ENCODE results near the gene SALL2. TPM values are rescaled to one million over a fixed set of nuclear protein-coding genes. Genes with fewer than 3 reads are reported as not detected.

The SALL2 gene
- total and polyA plus RNA-seq, 12 donors: 3.2 to 20.6 (median 6.9) TPM

DNA sequence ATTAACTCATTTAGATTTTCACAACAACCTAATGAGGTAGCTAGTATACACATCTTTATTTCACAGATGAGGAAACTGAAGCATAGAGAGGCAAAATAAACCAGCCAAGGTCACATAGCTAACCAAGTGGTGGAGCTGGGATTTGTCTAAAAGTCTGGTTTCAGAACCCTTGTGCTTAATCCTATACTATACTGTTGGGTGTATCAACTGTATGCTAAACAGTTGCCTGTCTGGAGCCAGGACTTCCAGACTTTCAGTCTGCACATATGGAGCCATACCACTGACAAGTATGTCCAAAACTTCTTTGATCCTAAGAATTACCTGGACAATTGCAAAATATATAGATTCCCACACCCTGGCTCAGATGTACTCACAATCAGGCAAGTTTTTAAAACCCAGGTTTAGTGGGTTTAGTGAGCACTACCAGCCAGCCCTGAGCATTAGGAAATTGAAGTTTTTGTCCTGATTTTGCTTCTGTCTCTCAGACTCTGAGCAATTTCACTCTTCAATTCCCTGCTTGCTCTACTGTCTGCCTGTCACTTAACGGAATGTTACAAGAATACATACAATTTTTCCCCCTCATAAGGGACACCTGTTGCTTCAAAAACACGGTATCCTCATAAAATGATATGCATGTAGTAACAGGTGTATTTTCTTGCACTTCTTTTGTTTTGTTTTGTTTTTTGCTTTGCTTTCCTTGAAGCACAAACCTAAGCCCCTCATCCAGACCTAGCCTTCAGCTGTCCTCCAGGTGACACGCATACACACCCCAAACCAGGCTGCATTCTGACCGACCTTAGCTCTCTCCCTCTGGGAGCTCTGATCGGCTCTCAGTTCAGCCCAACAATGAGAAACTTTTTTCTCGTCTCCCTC lies 9.6 kb upstream of the SALL2 start:
- H3K36me3 ChIP-seq (replicated peaks in 1 of 2): no peaks in the 10 kb centered on the region
- WGBS, 4 donors: 30 to 46% (median 34%) methylated on average over 6 of the region's 6 CpGs
- H3K27ac ChIP-seq: no peak overlapping the region
- no peaks in the 10 kb centered on the region for H3K9me3 ChIP-seq (replicated peaks in 1 of 3)
- H3K4me1 ChIP-seq (replicated peaks in 1 of 2): peaks cover 7 to 9% of the 10 kb centered on the region in 2 donors
- no peak for DNase-seq
- TF ChIP-seq POLR2A (IDR thresholded peaks at IDR 0.05): no peak
- TF ChIP-seq, protein P1, sequence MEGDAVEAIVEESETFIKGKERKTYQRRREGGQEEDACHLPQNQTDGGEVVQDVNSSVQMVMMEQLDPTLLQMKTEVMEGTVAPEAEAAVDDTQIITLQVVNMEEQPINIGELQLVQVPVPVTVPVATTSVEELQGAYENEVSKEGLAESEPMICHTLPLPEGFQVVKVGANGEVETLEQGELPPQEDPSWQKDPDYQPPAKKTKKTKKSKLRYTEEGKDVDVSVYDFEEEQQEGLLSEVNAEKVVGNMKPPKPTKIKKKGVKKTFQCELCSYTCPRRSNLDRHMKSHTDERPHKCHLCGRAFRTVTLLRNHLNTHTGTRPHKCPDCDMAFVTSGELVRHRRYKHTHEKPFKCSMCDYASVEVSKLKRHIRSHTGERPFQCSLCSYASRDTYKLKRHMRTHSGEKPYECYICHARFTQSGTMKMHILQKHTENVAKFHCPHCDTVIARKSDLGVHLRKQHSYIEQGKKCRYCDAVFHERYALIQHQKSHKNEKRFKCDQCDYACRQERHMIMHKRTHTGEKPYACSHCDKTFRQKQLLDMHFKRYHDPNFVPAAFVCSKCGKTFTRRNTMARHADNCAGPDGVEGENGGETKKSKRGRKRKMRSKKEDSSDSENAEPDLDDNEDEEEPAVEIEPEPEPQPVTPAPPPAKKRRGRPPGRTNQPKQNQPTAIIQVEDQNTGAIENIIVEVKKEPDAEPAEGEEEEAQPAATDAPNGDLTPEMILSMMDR (IDR thresholded peaks at IDR 0.05): no peak
- peak overlapping the region in 1 of 4 donors; percentile 44 for H3K4me3 ChIP-seq
- intact Hi-C loops (cut with DNase I): no loop called here
- H3K27me3 ChIP-seq: peaks cover 21% of the 10 kb centered on the region

DNA sequence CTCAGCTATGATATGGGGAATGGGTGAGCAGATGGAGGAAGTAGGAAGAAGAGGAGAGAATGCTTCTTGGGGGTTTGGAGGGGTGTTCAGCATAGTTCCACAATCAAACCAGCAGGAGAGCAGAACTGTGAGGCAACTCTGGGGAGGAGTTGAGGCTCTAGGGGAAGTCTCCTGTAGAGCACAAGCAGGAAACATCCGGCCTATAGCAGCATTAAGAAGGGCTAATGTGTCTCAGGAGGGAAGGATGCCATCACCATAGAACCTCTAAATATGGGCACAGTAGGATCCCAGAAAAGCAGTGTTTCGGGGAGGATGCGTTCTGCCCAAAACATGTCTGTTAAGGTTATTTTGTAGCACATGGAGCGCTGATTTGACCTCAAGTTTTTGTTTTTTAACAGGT lies 8.4 kb upstream of the SALL2 start:
- TF ChIP-seq, protein P1 (IDR thresholded peaks at IDR 0.05): no peak
- no peak for TF ChIP-seq POLR2A (IDR thresholded peaks at IDR 0.05)
- no peaks in the 10 kb centered on the region for H3K9me3 ChIP-seq (replicated peaks in 1 of 3)
- intact Hi-C loops (cut with DNase I): no loop called here
- peaks cover 21% of the 10 kb centered on the region for H3K27me3 ChIP-seq
- no peak overlapping the region for H3K27ac ChIP-seq
- 78 to 83% (median 80%) methylated on average over 4 of the region's 4 CpGs for WGBS, 4 donors
- H3K36me3 ChIP-seq (replicated peaks in 1 of 2): no peaks in the 10 kb centered on the region
- no peak for DNase-seq
- peaks cover 7 to 9% of the 10 kb centered on the region in 2 donors for H3K4me1 ChIP-seq (replicated peaks in 1 of 2)
- H3K4me3 ChIP-seq: no peak overlapping the region

DNA sequence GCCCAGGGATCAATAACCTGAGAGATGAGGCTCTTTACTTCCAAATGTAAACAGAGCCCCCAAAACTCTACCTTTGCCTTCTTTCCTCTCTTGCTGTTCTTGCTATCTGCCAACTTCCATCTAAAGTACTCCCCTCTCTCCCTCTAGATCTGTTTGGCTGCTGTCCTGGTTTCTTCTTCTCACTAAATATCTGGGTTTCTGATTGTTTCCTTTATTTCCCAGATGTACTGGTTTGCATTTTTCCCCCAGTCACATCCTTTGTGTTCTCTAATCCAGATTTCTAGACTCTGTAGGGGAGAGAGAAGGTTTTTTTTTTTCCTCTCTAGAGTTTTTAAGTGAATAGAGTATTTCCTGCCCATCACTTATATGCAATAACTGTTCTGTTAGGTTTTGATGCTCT lies 7.1 kb upstream of the SALL2 start:
- Histone ChIP-seq H3K9me3 (replicated peaks in 1 of 3) (no peaks in the 10 kb centered on the region), H3K4me3 (no peak overlapping the region), H3K27ac (no peak overlapping the region), H3K27me3 (peaks cover 21% of the 10 kb centered on the region), H3K4me1 (replicated peaks in 1 of 2) (peaks cover 7 to 9% of the 10 kb centered on the region in 2 donors), H3K36me3 (replicated peaks in 1 of 2) (no peaks in the 10 kb centered on the region)
- TF ChIP-seq, protein P1 (IDR thresholded peaks at IDR 0.05): no peak
- TF ChIP-seq POLR2A (IDR thresholded peaks at IDR 0.05): no peak
- intact Hi-C loops (cut with DNase I): no loop called here
- no peak for DNase-seq

DNA sequence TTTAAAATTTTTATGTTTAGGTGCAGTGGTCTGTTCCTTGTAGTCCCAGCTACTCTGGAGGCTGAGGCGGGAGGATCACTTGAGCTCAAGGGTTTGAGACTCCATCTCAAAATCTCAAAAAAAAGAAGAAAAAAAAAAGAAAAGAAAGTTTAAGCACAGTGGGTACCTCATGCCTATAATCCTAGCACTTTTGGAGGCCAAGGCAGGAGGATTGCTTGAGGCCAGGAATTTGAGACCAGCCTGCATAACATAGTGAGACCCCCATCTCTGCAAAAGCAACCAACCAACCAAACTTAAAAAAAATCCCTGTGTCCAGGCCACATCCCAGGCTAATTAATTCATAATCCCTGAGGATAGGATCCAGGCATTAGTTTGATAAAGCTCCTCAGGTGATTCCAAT lies 3.4 kb upstream of the SALL2 start:
- Histone ChIP-seq H3K27me3 (no peaks in the 10 kb centered on the region), H3K27ac (no peak overlapping the region), H3K4me3 (no peak overlapping the region), H3K36me3 (replicated peaks in 1 of 2) (no peaks in the 10 kb centered on the region), H3K9me3 (replicated peaks in 1 of 3) (no peaks in the 10 kb centered on the region), H3K4me1 (replicated peaks in 1 of 2) (peaks cover 0 to 8% of the 10 kb centered on the region in 2 donors)
- 83 to 100% (median 89%) methylated on average over 1 of the region's 1 CpG for WGBS, 4 donors
- DNase-seq: no peak
- intact Hi-C loops (cut with DNase I): no loop called here
- no peak for TF ChIP-seq POLR2A (IDR thresholded peaks at IDR 0.05)
- TF ChIP-seq, protein P1 (IDR thresholded peaks at IDR 0.05): no peak

All from adrenal gland (tissue), 12 donors.